AG08396 (cell line): ENCODE results near the gene LRP1B.
A peak's percentile ranks its signal among the peaks of the same experiment; 100 is the strongest.

Experiments used
- DNase-seq: peaks from one replicate; pipeline ENCODE4 v3.0.0; 2012; ENCODE audit warnings: low spot score, mixed read lengths

LRP1B gene

GRCh38 chr2:140529706-140530105 is 1601.1 kb downstream of the LRP1B start:
- no peak for DNase-seq

GRCh38 chr2:140528982-140529381 is 1601.8 kb downstream of the LRP1B start:
- no peak for DNase-seq

GRCh38 chr2:140526575-140526974 is 1604.2 kb downstream of the LRP1B start:
- DNase-seq: no peak

GRCh38 chr2:140512106-140512505 is 1618.7 kb downstream of the LRP1B start:
- no peak for DNase-seq

- DNase-seq: no peak
Measured at GRCh38 chr2:140509765-140510164, 1621.1 kb downstream of the LRP1B start.

- no peak for DNase-seq
Measured at GRCh38 chr2:140508756-140509155, 1622.1 kb downstream of the LRP1B start.

GRCh38 chr2:140506606-140507005 is 1624.2 kb downstream of the LRP1B start:
- DNase-seq: peak; percentile 6

- no peak for DNase-seq
Measured at GRCh38 chr2:140504601-140505000, 1626.2 kb downstream of the LRP1B start.

- peak; percentile 3 for DNase-seq
Measured at GRCh38 chr2:140502951-140503630, 1627.7 kb downstream of the LRP1B start.

GRCh38 chr2:140498360-140498759 is 1632.5 kb downstream of the LRP1B start:
- no peak for DNase-seq

GRCh38 chr2:140496714-140497113 is 1634.1 kb downstream of the LRP1B start:
- DNase-seq: no peak

- DNase-seq: no peak
Measured at GRCh38 chr2:140491876-140492275, 1638.9 kb downstream of the LRP1B start.

- no peak for DNase-seq
Measured at GRCh38 chr2:140489193-140489592, 1641.6 kb downstream of the LRP1B start.

- DNase-seq: no peak
Measured at GRCh38 chr2:140481136-140481535, 1649.7 kb downstream of the LRP1B start.

GRCh38 chr2:140473851-140474250 is 1657.0 kb downstream of the LRP1B start:
- DNase-seq: no peak

GRCh38 chr2:140472676-140473075 is 1658.1 kb downstream of the LRP1B start:
- no peak for DNase-seq

GRCh38 chr2:140465301-140465700 is 1665.5 kb downstream of the LRP1B start:
- no peak for DNase-seq

GRCh38 chr2:140462990-140463389 is 1667.8 kb downstream of the LRP1B start:
- DNase-seq: no peak

GRCh38 chr2:140457483-140457882 is 1673.3 kb downstream of the LRP1B start:
- DNase-seq: no peak

- no peak for DNase-seq
Measured at GRCh38 chr2:140455315-140455714, 1675.5 kb downstream of the LRP1B start.

GRCh38 chr2:140454717-140455116 is 1676.1 kb downstream of the LRP1B start:
- peak; percentile 43 for DNase-seq

- no peak for DNase-seq
Measured at GRCh38 chr2:140451324-140451723, 1679.5 kb downstream of the LRP1B start.

- no peak for DNase-seq
Measured at GRCh38 chr2:140442319-140442718, 1688.5 kb downstream of the LRP1B start.

- no peak for DNase-seq
Measured at GRCh38 chr2:140440815-140441214, 1690.0 kb downstream of the LRP1B start.
